ENCODE results near the gene ANKRD22.

GRCh38 chr10:88833723-88834122 is 17.9 kb downstream of the ANKRD22 start:
- TF ChIP-seq MXI1 (IDR thresholded peaks at IDR 0.05; ENCODE audit: low read depth, low read length), result no peak
- TF ChIP-seq THAP7 (CRISPR knock-in tag; IDR thresholded peaks at IDR 0.05), result no peak
- no peak for TF ChIP-seq PHF8 (IDR thresholded peaks at IDR 0.05; ENCODE audit: borderline replicate concordance, low read length)
- TF ChIP-seq CTCF (IDR thresholded peaks at IDR 0.05 in 2 of 3, conservative IDR thresholded peaks at IDR 0.05 in 1 of 3; ENCODE audit: insufficient read depth in 2 of 3, low read depth in 1 of 3, low read length in 3 of 3), result no peak
- TF ChIP-seq RAD21 (CRISPR knock-in tag; conservative IDR thresholded peaks at IDR 0.05 in 1 of 2, IDR thresholded peaks at IDR 0.05 in 1 of 2), result no peak
- TF ChIP-seq HDAC1 (IDR thresholded peaks at IDR 0.05), result no peak
- no peak for TF ChIP-seq U2AF1 (optimal IDR thresholded peaks at IDR 0.05; ENCODE audit: low read depth, low read length)

All from K562 (cell line).